ENCODE results near the gene CACNB2. TPM values are rescaled to one million over a fixed set of nuclear protein-coding genes. Genes with fewer than 3 reads are reported as not detected.

CACNB2 gene
- total RNA-seq, 1 donor from 2014 or later = 0.96 TPM

GRCh38 chr10:18157881-18158280 is 17.7 kb downstream of the CACNB2 start:
- Histone ChIP-seq H3K27ac (peak overlapping the region; percentile 33 to 72), H3K9me3 (no peaks in the 10 kb centered on the region), H3K4me3 (peak overlapping the region; percentile 14 to 31), H3K36me3 (no peaks in the 10 kb centered on the region), H3K4me1 (peaks cover 2 to 22% of the 10 kb centered on the region in 2 donors), H3K27me3 (no peaks in the 10 kb centered on the region)
- DNase-seq (ENCODE audit: low spot score in 2 of 2) = no peak
- TF ChIP-seq CTCF (IDR thresholded peaks at IDR 0.05) = no peak
- intact Hi-C loops (cut with DNase I) = loop anchor here (1.0 to 2.0 kb wide), 3 partner anchors 13 to 17 kb away; partner anchors contain the start of gene CACNB2

DNA sequence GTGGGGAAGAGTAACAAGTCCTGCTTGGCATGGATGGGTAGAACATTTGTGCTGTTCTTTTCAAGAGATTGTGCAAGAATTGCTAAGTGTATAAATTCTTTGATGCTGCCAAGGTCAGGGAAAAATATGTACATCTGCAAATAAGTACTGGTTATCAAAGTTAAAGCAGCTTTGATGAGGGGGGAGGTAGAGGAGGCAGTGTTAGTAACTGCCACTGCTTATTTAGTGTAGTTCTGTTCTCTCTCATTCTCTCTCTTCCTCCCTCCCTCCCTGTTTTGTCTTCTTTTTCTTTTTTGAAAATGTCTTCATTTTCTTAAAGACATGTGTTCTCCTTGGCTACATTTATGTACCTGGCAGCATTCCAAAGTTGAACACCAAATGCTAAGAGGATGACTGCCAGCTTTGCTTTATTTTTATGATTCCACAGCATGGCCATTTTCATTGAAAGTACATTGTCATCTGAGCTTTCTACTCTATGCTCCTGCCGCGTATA is 18.6 kb downstream of the CACNB2 start:
- TF ChIP-seq CTCF (IDR thresholded peaks at IDR 0.05) = no peak
- peak overlapping the region in 1 of 2 donors; percentile 28 for H3K4me3 ChIP-seq
- intact Hi-C loops (cut with DNase I) = loop anchor here (1.0 to 2.0 kb wide), 3 partner anchors 14 to 18 kb away; partner anchors contain the start of gene CACNB2
- peaks cover 2 to 22% of the 10 kb centered on the region in 2 donors for H3K4me1 ChIP-seq
- H3K27me3 ChIP-seq = no peaks in the 10 kb centered on the region
- DNase-seq (ENCODE audit: low spot score in 2 of 2) = no peak
- peak overlapping the region in 1 of 2 donors; percentile 9 for H3K27ac ChIP-seq
- no peaks in the 10 kb centered on the region for H3K9me3 ChIP-seq
- H3K36me3 ChIP-seq = no peaks in the 10 kb centered on the region

GRCh38 chr10:18159557-18159956 is 19.3 kb downstream of the CACNB2 start:
- Histone ChIP-seq H3K27ac (no peak overlapping the region), H3K4me3 (no peak overlapping the region)
- intact Hi-C loops (cut with DNase I) = loop anchor here (2.0 kb wide), 2 partner anchors 15 to 19 kb away; partner anchors contain the start of gene CACNB2

GRCh38 chr10:18162021-18162627 is 21.9 kb downstream of the CACNB2 start:
- TF ChIP-seq CTCF (IDR thresholded peaks at IDR 0.05) = no peak
- intact Hi-C loops (cut with DNase I) = no loop called here
- H3K4me3 ChIP-seq = no peak overlapping the region
- H3K9me3 ChIP-seq = no peaks in the 10 kb centered on the region
- DNase-seq (ENCODE audit: low spot score in 2 of 2) = no peak
- H3K36me3 ChIP-seq = no peaks in the 10 kb centered on the region
- H3K27ac ChIP-seq = no peak overlapping the region
- peaks cover 2 to 18% of the 10 kb centered on the region in 2 donors for H3K4me1 ChIP-seq
- no peaks in the 10 kb centered on the region for H3K27me3 ChIP-seq

More at GRCh38 chr10:18159557-18159956, 19.3 kb downstream of the CACNB2 start:
- no peaks in the 10 kb centered on the region for H3K36me3 ChIP-seq
- H3K4me1 ChIP-seq = peaks cover 2 to 22% of the 10 kb centered on the region in 2 donors
- H3K9me3 ChIP-seq = no peaks in the 10 kb centered on the region
- no peak for TF ChIP-seq CTCF (IDR thresholded peaks at IDR 0.05)
- no peak for DNase-seq (ENCODE audit: low spot score in 2 of 2)
- no peaks in the 10 kb centered on the region for H3K27me3 ChIP-seq

GRCh38 chr10:18164093-18164492 is 23.9 kb downstream of the CACNB2 start:
- DNase-seq (ENCODE audit: low spot score in 2 of 2) = no peak
- Histone ChIP-seq H3K36me3 (no peaks in the 10 kb centered on the region), H3K4me3 (no peak overlapping the region), H3K27ac (no peak overlapping the region), H3K27me3 (no peaks in the 10 kb centered on the region), H3K9me3 (no peaks in the 10 kb centered on the region), H3K4me1 (peaks cover 1 to 5% of the 10 kb centered on the region in 2 donors)
- TF ChIP-seq CTCF (IDR thresholded peaks at IDR 0.05) = no peak
- intact Hi-C loops (cut with DNase I) = no loop called here

Data from ascending aorta (tissue), 2 donors.